Vagina (tissue), 2 donors: ENCODE measurements around the gene INS.

Source experiments
- POLR2A ChIP-seq, 2 donors: fragments of 450-650 bp; IDR thresholded peaks; one replicate each; pipeline ENCODE4 v1.6.1; 2017; ENCODE audit warnings: antibody characterized with exemption in 2 of 2, mild to moderate bottlenecking in 2 of 2, moderate library complexity in 2 of 2
- POLR2AphosphoS5 ChIP-seq, 2 donors: sonication (generic); formaldehyde crosslinking; IDR thresholded peaks; one replicate each; pipeline ENCODE4 v1.9.0; 2017; ENCODE audit warnings: antibody characterized with exemption in 2 of 2, mild to moderate bottlenecking in 2 of 2, low read depth in 1 of 2; ENCODE audit not compliant: insufficient read depth in 1 of 2
- TF ChIP-seq, protein P1 (sequence below), 3 experiments: fragments of 450-650 bp in 2 of 3; fragments of 200-600 bp in 1 of 3; sonication (generic) in 1 of 3; IDR thresholded peaks; one replicate each; pipeline ENCODE4 v1.5.1; 2017 to 2019; ENCODE audit warnings: antibody characterized with exemption in 3 of 3, mild to moderate bottlenecking in 2 of 3, moderate library complexity in 2 of 3

DNA sequence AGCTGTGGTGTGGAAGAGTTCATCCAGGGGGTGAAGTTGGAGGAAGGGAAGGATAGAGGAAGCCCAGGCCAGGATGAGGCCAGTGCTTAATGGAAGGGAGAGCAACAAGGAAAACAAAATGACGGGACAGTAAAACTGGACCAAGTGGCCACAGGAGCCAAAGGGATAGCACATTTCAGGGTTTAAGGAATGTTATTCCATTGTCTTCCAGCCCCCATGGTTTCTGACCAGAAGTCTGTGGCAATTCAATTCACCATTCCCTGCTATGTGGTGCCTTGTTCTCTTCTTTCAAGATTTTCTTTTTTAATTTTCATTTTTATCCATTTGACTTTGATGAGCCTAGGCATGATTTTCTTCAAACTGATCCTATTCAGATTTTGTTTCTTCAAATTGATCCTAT, 44.3 kb downstream of the INS start:
- no peak for TF ChIP-seq POLR2A (IDR thresholded peaks at IDR 0.05)
- TF ChIP-seq POLR2AphosphoS5 (IDR thresholded peaks at IDR 0.05; ENCODE audit: insufficient read depth in 1 of 2, low read depth in 1 of 2), result no peak
- TF ChIP-seq, protein P1, sequence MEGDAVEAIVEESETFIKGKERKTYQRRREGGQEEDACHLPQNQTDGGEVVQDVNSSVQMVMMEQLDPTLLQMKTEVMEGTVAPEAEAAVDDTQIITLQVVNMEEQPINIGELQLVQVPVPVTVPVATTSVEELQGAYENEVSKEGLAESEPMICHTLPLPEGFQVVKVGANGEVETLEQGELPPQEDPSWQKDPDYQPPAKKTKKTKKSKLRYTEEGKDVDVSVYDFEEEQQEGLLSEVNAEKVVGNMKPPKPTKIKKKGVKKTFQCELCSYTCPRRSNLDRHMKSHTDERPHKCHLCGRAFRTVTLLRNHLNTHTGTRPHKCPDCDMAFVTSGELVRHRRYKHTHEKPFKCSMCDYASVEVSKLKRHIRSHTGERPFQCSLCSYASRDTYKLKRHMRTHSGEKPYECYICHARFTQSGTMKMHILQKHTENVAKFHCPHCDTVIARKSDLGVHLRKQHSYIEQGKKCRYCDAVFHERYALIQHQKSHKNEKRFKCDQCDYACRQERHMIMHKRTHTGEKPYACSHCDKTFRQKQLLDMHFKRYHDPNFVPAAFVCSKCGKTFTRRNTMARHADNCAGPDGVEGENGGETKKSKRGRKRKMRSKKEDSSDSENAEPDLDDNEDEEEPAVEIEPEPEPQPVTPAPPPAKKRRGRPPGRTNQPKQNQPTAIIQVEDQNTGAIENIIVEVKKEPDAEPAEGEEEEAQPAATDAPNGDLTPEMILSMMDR (IDR thresholded peaks at IDR 0.05), result no peak
